HL-60 (cell line): ENCODE measurements around the gene KCTD19.

ENCODE experiments used
- DNase-seq, 2 experiments: peaks; one replicate each; pipeline ENCODE4 v3.0.0-alpha.2; 2010 to 2020; ENCODE audit warnings: low read depth in 1 of 2, low spot score in 1 of 2
- H3K27ac ChIP-seq: fragments of 250-450 bp; sonication (Bioruptor Pico); replicated peaks from 2 replicates; pipeline ENCODE4 v1.5.1; 2020; ENCODE audit warnings: mild to moderate bottlenecking, moderate library complexity
- H3K27me3 ChIP-seq: fragments of 250-450 bp; sonication (Bioruptor Pico); 2 replicates; pipeline ENCODE4 v1.5.1; 2021; ENCODE audit warnings: mild to moderate bottlenecking, moderate library complexity; ENCODE audit not compliant: insufficient read depth, poor library complexity, severe bottlenecking
- H3K4me3 ChIP-seq: replicated peaks from 2 replicates; pipeline ENCODE4 v1.5.1; 2011; ENCODE audit warnings: mild to moderate bottlenecking, control low read depth, low read length; ENCODE audit not compliant: insufficient read depth
- CTCF ChIP-seq: IDR thresholded peaks from one replicate; pipeline ENCODE4 v1.5.1; 2011; ENCODE audit warnings: low read length, control low read depth, inconsistent platforms; ENCODE audit not compliant: insufficient read depth
- GABPA ChIP-seq: IDR thresholded peaks from 2 replicates; pipeline ENCODE4 v1.6.1; 2012; ENCODE audit warnings: low read depth
- POLR2AphosphoS5 ChIP-seq: IDR thresholded peaks from 2 replicates; pipeline ENCODE4 v1.6.1; 2012; ENCODE audit warnings: low read depth
- REST ChIP-seq: IDR thresholded peaks from 2 replicates; pipeline ENCODE4 v1.6.1; 2012; ENCODE audit warnings: low read depth; ENCODE audit not compliant: insufficient replicate concordance
- SPI1 ChIP-seq: IDR thresholded peaks from 2 replicates; pipeline ENCODE4 v1.6.1; 2012; ENCODE audit warnings: low read depth, mild to moderate bottlenecking, borderline replicate concordance

Gene KCTD19

GRCh38 chr16:67255553-67256221, 70.9 kb downstream of the KCTD19 start:
- no peak for DNase-seq
- H3K27me3 ChIP-seq: peaks cover under 1% of the 10 kb centered on the region
- TF ChIP-seq REST (no peak), GABPA (no peak), POLR2AphosphoS5 (no peak), SPI1 (no peak), CTCF (no peak)
- no peak overlapping the region for H3K27ac ChIP-seq
- H3K4me3 ChIP-seq: no peak overlapping the region

- no peak for TF ChIP-seq POLR2AphosphoS5
- no peak for TF ChIP-seq GABPA
- TF ChIP-seq REST: no peak
- TF ChIP-seq SPI1: no peak
- no peak for TF ChIP-seq CTCF
- DNase-seq: no peak
- H3K27me3 ChIP-seq: peaks cover 4% of the 10 kb centered on the region
Measured at GRCh38 chr16:67254801-67255552, 71.6 kb downstream of the KCTD19 start.

GRCh38 chr16:67252609-67253497, 73.7 kb downstream of the KCTD19 start:
- H3K27me3 ChIP-seq: peaks cover 21% of the 10 kb centered on the region
- DNase-seq: no peak
- no peak overlapping the region for H3K4me3 ChIP-seq
- no peak overlapping the region for H3K27ac ChIP-seq
- TF ChIP-seq POLR2AphosphoS5 (no peak), CTCF (no peak), SPI1 (no peak)

More at GRCh38 chr16:67254801-67255552, 71.6 kb downstream of the KCTD19 start:
- H3K4me3 ChIP-seq: no peak overlapping the region
- no peak overlapping the region for H3K27ac ChIP-seq
